Measurements from ENCODE around the gene CAV3.

CAV3 gene

DNA sequence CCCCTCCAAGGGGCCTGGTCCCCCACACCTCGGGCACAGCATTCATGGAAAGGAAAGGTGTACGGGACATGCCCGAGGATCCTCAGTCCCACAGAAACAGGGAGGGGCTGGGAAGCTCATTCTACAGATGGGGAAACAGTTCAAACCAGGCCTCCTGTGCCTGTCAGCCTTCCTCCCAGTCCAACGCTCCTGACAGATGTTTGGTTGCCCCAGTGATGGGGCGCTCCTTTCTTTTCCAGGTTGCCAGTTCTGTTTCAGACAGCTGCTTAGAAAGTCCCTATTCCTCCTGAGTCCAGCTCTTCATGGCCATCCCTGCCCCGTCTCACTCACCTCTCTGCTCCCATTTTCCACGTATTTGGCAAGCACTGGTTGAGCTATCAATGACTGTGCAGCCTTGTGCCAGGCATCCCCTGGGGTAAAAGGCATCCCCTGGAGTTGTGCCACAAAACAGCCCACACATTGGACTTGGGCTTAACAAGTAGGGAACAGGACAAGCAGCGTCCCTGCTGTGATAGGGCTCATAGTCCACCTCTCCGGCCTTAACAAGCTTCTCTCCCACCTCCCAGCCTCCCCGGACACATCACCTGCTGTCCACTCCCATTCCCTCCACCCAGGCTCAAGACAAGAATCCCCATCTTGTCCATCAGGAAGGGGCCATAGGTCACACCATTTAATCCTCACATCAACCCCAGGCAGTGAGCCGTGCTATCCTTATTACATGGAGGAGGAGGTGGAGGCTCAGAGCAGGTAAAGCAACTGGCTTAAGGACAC is 29.2 kb downstream of the CAV3 start:
- DNase-seq = no peak

GRCh38 chr3:8764528-8764927 is 30.9 kb downstream of the CAV3 start:
- no peak for DNase-seq

- DNase-seq = no peak
These were observed 31.9 kb downstream of the CAV3 start for GRCh38 chr3:8765528-8765927.

DNA sequence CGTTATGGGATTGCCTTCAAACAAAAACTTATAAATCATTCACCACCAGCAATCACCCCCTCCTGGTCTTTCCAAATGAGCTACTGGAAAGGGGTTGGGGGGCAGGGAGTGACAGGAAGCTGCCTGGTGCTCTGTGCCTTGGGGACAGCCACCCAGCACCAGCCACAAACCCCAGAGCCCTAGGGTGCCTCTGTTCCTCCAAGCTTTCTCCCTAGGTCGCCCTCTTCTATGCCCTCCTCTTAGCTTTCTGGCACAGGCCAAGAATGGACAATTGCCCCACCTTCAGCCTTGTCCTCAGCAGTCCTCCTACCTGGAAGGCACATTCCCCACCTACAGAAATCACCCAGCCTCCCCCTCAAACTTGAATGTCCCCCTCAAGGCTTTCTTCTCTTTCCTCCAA is 32.5 kb downstream of the CAV3 start:
- no peak for DNase-seq

DNA sequence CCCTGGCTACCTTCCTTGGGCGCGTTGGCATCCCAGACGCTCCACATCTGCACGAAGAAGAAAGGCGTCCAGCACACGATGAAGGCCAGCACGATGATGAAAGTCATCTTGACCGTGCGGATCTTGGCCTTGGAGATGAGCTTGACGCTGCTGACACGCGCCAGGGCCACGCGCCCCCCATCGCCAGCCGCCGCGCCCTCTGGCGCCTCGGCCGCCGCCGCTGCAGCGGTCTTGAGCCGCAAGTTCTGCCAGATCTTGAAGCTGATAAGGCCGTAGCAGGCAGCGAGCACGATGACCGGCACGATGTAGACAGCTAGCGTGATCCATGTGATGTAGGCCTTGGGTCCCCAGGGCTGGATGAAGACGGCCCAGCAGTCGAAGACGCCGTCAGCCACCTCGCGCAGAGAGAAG is 33.7 kb downstream of the CAV3 start:
- DNase-seq = no peak

GRCh38 chr3:8767667-8768363 is 34.2 kb downstream of the CAV3 start:
- DNase-seq = no peak

DNA sequence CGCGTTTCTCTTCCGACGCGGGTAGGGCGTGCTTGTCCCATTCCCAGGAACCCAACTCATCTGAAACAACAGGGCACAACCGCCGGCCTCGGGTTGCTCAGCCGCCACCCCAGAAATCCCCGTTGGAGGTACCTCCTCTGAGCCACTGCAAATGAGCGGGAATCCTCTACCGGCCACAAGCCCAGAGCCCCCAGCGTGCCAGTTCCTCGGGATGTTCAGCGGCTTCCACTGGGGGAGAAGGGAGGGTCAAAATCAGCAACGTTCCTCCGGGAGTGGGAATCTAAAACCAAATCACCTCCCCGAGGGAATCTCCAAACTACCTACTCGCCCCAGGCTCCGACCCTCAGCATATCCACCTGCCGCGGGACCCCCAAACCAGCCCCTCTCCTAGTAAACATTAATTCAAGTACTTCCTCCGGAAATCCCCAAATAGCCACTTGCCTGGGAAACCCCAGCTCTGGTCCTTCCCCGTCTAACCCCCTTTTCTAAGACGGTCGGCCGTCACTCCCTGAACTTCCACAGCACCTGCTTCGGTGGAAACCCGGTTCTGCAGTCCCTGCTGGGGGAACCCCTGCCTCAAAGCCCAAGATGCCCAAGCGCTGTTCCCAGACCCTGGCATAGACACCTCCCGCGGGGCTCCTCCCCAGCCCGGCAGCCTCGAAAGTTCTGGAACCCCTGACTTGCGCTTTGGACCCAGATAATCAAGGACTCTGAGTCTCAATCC is 34.9 kb downstream of the CAV3 start:
- DNase-seq = no peak

GRCh38 chr3:8769088-8769822 is 35.7 kb downstream of the CAV3 start, which contains the start of gene OXTR:
TSS of gene OXTR (minus strand) at chr3:8769613. CDS start at chr3:8768187, 1,426 bp downstream.
- peak; percentile 100 for DNase-seq

DNA sequence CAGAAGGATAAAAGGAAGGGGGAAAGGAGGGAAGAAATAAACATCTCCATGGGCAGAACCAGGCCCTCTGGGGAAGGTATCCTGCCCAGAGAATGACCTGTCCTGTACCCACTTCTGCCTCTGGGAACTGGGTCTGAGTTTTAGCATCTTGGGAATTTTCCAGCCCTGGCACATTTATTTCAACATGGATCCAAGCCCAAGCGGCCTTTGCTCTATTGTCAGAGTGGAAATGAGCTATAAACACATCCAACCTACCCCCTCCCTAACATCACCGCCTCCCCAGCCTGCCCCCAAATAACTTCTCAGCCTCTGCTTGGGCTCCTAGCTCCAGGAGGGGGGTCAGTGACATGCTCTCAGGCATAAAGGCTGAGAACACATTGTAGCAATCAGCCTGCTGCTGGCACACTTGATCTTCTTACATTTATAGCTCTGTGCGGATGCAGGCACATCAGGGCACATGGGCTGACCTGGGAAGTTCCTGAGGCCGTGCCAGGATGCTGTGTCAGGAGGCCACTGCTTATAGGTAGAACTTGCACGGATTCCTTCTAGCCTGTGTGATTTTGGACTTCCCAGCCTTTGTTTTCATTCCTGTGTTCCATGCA is 40.4 kb downstream of the CAV3 start:
- DNase-seq = no peak

DNA sequence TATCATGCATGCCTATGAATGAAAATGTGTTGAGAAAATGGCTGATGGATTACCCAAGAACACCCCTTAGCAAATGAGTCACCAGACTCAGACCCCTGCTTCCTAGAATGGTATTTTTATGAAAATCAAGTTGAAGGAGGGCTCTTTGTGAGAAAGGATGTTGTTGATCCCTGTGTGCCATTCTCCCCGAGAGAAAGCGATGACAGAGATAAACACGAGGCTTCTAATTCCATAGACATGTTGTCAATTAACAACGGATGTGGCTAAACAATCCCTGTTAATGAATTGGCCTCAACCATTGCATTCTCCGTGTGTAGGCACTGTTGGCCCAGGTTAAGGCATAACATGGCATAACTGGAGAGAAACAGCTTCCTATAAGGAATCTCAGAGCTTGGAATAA is 41.6 kb downstream of the CAV3 start:
- no peak for DNase-seq

- DNase-seq = no peak
These were observed 42.0 kb downstream of the CAV3 start for GRCh38 chr3:8775602-8776001.

GRCh38 chr3:8776406-8776805 is 42.8 kb downstream of the CAV3 start:
- DNase-seq = no peak

DNA sequence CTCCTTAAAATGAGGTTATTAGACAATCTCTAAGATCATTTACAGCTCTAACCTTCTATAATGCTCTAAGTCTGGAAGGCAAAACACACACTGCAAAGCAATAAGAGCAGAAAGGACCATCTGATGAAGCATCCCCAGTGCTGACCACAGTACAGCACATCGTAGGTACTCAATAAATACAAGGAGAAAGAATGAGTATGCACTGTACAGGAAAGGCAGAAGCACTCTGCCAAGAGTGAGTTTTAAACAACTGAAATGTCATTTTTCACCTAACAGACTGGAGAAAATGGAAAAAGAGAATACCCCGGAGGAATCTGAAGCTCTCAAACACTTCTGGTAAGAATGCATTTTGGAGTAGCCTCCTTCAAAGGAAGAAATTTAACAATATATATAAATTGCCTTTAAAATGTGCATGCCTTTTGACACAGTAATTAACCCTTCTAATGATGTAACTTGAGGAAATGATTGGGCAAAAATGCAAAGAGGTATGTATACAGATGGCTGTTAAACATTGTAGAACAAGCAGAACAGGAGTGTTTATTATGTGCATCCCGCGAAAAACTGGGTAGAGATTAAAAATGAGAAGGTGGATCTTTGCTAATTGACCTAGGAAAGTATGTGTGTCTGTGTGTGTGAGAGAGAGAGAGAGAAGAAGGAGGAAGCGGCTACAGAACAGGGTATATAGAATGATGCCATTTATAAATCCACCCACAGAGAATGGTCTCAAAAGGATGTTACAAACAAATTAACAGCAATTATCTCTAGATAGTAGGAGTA is 43.8 kb downstream of the CAV3 start:
- DNase-seq = no peak

DNA sequence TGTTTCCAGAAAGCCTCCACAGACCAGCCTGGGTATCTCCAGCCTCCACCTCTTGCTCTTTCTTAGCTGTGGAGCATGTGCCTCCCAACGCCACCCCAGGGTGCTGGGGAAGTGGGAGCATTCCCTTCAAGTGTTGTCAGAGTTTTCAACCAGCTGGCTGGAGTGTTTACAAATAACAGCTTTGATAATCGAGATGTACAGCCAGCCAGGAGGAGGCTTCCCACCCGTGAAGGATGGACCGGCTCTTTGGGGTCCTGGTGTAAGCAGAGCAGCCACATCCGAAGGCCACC is 44.3 kb downstream of the CAV3 start:
- no peak for DNase-seq

DNA sequence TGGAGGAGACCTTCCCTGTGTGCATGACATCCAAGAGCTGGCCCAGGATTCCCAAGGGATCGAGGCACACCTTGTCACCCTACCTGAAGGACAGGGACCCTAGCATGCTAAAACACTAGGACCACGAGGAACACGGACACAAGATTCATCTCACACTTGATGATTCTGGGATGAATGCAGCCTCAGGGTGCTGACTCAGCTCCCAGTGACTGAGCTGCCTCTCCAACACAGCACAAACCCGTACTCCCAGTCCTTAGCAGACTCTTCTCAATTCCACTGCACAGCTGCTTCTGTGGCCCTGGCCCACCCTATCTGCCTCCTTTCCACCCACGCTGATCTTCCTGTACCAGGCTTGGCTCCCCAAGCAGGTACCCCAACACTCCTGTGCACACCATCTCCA is 44.9 kb downstream of the CAV3 start:
- DNase-seq = no peak

DNA sequence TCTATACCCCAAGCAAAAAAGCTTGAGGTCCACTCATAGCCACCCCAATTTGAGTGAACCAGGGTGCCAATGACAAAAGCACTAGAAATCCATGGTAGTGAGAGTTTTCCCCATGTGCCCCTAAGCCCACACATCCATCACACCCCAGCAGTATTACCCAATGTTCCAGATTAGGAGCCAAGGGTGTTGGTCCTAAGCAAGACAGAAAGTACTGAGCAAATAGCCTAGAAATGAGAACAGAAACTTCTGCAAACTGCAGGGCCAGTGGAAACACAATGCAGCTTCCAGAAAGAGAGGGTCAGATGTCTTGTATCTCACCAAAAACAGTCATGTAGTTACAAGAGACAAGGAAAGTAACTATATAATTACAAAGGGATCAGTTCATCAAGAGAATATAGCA is 46.7 kb downstream of the CAV3 start:
- no peak for DNase-seq

- DNase-seq = no peak
These were observed 51.3 kb downstream of the CAV3 start for GRCh38 chr3:8784676-8785435.

DNA sequence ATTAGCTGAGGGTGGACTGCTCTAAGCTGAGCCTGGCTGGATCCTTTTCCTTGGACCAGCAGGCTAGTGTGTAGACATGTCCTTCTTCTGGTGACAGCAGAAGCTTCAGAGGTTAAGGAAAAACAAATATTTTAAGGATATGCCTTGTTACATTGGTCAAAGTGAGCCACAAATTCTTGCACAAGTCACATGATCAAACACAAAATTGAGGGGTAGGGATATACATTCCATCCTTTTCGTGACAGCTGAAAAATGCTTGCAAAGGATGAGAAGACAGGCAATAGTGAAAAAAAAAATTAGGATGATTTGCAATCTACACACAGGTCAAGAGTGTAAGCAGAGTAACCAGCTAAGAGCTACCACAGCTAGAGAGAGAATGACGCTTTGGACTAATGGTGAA is 56.9 kb downstream of the CAV3 start:
- DNase-seq = no peak

GRCh38 chr3:8793242-8793641 is 59.6 kb downstream of the CAV3 start:
- no peak for DNase-seq

- no peak for DNase-seq
These were observed 60.6 kb downstream of the CAV3 start for GRCh38 chr3:8794247-8794646.
